Measurements from ENCODE around the gene RNF148.

RNF148 gene, protein sequence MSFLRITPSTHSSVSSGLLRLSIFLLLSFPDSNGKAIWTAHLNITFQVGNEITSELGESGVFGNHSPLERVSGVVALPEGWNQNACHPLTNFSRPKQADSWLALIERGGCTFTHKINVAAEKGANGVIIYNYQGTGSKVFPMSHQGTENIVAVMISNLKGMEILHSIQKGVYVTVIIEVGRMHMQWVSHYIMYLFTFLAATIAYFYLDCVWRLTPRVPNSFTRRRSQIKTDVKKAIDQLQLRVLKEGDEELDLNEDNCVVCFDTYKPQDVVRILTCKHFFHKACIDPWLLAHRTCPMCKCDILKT

GRCh38 chr7:122702872-122703510, at the start of gene RNF148:
Gene RNF148, minus strand, starts transcription at chr7:122702922. Its CDS starts 172 bp downstream, at chr7:122702750.
- H4K20me1 ChIP-seq = no peaks in the 10 kb centered on the region
- H3K9me3 ChIP-seq (replicated peaks in 1 of 11) = no peaks in the 10 kb centered on the region
- TF ChIP-seq Cebpa-rat (IDR thresholded peaks at IDR 0.05) = no peak
- H3K27me3 ChIP-seq = no peaks in the 10 kb centered on the region
- H3K4me2 ChIP-seq = no peak within 1 kb of the TSS
- H3K36me3 ChIP-seq = no peaks in the 10 kb centered on the region
- H3K9ac ChIP-seq = no peak within 1 kb of the TSS
- no peaks in the 10 kb centered on the region for H3K4me1 ChIP-seq
- no peak within 1 kb of the TSS for H3K27ac ChIP-seq
- H3K4me3 ChIP-seq = no peak within 1 kb of the TSS

DNA sequence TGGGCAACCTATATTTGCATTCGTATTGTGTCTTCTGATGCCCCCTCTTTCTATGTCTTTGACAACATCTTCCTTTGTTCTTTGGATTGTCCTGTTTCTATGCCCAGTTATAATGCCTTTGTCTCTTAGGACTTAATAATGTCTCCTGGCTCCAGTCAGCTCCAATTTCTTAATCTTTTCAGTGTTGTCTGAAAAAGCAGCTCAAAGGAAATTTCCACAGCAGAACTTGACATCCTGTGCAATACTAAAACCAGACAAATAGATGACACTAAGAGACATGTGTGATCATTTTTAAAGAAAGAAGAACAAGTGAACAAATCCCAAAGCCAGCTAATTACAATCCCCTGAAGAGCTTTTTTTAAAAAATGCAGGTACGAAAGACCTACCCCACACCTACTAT, 47.7 kb upstream of the RNF148 start:
- Histone ChIP-seq H3K36me3 (no peaks in the 10 kb centered on the region), H3K9me3 (replicated peaks in 1 of 11) (no peaks in the 10 kb centered on the region), H4K20me1 (no peaks in the 10 kb centered on the region), H3K27me3 (no peaks in the 10 kb centered on the region), H3K4me2 (no peak overlapping the region), H3K4me3 (no peak overlapping the region), H3K9ac (no peak overlapping the region), H3K4me1 (no peaks in the 10 kb centered on the region), H3K27ac (no peak overlapping the region)
- no peak for TF ChIP-seq Cebpa-rat (IDR thresholded peaks at IDR 0.05)

- TF ChIP-seq Cebpa-rat (IDR thresholded peaks at IDR 0.05) = no peak
- Histone ChIP-seq H3K4me2 (no peak overlapping the region), H3K9ac (no peak overlapping the region), H3K4me1 (no peaks in the 10 kb centered on the region), H3K9me3 (replicated peaks in 1 of 11) (no peaks in the 10 kb centered on the region), H3K27me3 (no peaks in the 10 kb centered on the region), H3K4me3 (no peak overlapping the region), H3K36me3 (no peaks in the 10 kb centered on the region), H3K27ac (no peak overlapping the region), H4K20me1 (no peaks in the 10 kb centered on the region)
These were observed 45.5 kb upstream of the RNF148 start for GRCh38 chr7:122748195-122748594.

- Histone ChIP-seq H3K36me3 (no peaks in the 10 kb centered on the region), H4K20me1 (no peaks in the 10 kb centered on the region), H3K27ac (no peak overlapping the region), H3K4me3 (no peak overlapping the region), H3K9me3 (replicated peaks in 1 of 11) (no peaks in the 10 kb centered on the region), H3K4me2 (no peak overlapping the region), H3K4me1 (no peaks in the 10 kb centered on the region), H3K9ac (no peak overlapping the region), H3K27me3 (no peaks in the 10 kb centered on the region)
- TF ChIP-seq Cebpa-rat (IDR thresholded peaks at IDR 0.05) = no peak
These were observed 44.2 kb upstream of the RNF148 start for GRCh38 chr7:122746948-122747347.

DNA sequence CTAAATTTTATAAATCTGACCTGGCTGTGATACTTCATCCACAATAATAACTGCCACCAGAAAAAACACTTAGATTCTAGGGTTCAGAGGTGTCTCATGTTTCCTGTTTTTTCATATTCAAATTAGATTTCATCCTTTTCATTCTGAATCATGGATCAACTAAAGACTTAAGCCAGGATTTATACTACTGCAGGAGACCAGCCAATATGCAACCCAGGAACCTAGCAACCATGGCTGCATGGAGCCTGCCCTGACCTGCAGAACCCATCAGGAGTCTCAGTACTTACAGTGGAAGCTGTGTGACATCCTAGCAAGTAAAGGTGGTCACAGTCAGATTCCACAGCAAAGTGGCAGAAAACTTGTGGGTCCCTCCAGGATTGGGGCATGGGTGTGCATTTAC, 40.5 kb upstream of the RNF148 start:
- H3K4me3 ChIP-seq = no peak overlapping the region
- H3K9me3 ChIP-seq (replicated peaks in 1 of 11) = no peaks in the 10 kb centered on the region
- H4K20me1 ChIP-seq = no peaks in the 10 kb centered on the region
- H3K4me2 ChIP-seq = no peak overlapping the region
- no peaks in the 10 kb centered on the region for H3K27me3 ChIP-seq
- TF ChIP-seq Cebpa-rat (IDR thresholded peaks at IDR 0.05) = no peak
- H3K4me1 ChIP-seq = no peaks in the 10 kb centered on the region
- H3K9ac ChIP-seq = no peak overlapping the region
- H3K27ac ChIP-seq = no peak overlapping the region
- no peaks in the 10 kb centered on the region for H3K36me3 ChIP-seq

- Histone ChIP-seq H3K9ac (no peak overlapping the region), H3K9me3 (replicated peaks in 1 of 11) (no peaks in the 10 kb centered on the region), H3K27me3 (no peaks in the 10 kb centered on the region), H3K4me2 (no peak overlapping the region), H3K4me3 (no peak overlapping the region), H3K27ac (no peak overlapping the region), H3K4me1 (no peaks in the 10 kb centered on the region), H4K20me1 (no peaks in the 10 kb centered on the region), H3K36me3 (no peaks in the 10 kb centered on the region)
- TF ChIP-seq Cebpa-rat (IDR thresholded peaks at IDR 0.05) = no peak
These were observed 36.2 kb upstream of the RNF148 start for GRCh38 chr7:122738947-122739346.

GRCh38 chr7:122736183-122736582, 33.5 kb upstream of the RNF148 start:
- Histone ChIP-seq H3K27me3 (no peaks in the 10 kb centered on the region), H3K9ac (no peak overlapping the region), H3K4me3 (no peak overlapping the region), H3K9me3 (replicated peaks in 1 of 11) (no peaks in the 10 kb centered on the region), H3K27ac (no peak overlapping the region), H3K4me2 (no peak overlapping the region), H3K4me1 (no peaks in the 10 kb centered on the region), H3K36me3 (no peaks in the 10 kb centered on the region), H4K20me1 (no peaks in the 10 kb centered on the region)
- TF ChIP-seq Cebpa-rat (IDR thresholded peaks at IDR 0.05) = no peak

DNA sequence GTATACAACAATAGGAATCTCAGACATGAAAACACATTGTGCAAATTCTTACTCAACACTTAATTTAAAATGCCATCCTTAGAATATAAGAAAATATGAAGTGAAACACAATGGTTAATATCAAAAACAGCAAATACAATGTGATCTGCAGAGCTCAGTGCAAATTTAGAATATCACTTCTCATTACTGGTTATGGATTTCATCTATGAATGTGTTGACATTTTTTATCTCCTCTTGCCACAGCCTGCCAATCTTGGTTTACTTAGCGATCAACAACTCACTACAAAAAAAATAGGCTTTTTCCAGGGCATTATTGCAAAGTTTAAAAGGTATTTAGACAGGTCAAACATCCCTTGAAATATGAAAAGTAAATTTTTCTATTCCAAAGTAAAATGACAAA, 25.0 kb upstream of the RNF148 start:
- Histone ChIP-seq H3K27ac (no peak overlapping the region), H3K27me3 (no peaks in the 10 kb centered on the region), H3K4me2 (no peak overlapping the region), H3K36me3 (no peaks in the 10 kb centered on the region), H3K4me1 (no peaks in the 10 kb centered on the region), H3K4me3 (no peak overlapping the region), H3K9ac (no peak overlapping the region), H4K20me1 (no peaks in the 10 kb centered on the region), H3K9me3 (replicated peaks in 1 of 11) (no peaks in the 10 kb centered on the region)
- no peak for TF ChIP-seq Cebpa-rat (IDR thresholded peaks at IDR 0.05)

DNA sequence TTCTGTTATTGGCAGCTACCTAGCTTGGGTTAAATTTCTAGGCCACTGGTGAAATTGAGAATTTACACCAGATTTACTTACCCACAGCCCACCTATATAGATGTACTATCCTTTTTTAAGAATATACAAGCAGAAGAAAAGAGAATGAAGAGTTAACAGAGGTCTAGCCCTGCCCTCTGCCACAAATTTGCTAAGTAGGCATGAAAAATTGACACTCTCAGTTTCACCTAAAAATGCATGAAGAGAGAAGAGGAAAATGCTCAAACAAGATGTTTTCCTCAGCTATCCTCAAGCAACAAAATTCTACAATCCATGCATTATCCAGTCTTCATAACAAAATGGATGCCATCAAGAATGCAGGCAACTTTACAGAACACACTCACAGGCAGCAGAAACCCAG, 24.6 kb upstream of the RNF148 start:
- Histone ChIP-seq H3K9ac (no peak overlapping the region), H4K20me1 (no peaks in the 10 kb centered on the region), H3K36me3 (no peaks in the 10 kb centered on the region), H3K27me3 (no peaks in the 10 kb centered on the region), H3K9me3 (replicated peaks in 1 of 11) (no peaks in the 10 kb centered on the region), H3K4me2 (no peak overlapping the region), H3K4me3 (no peak overlapping the region), H3K4me1 (no peaks in the 10 kb centered on the region), H3K27ac (no peak overlapping the region)
- TF ChIP-seq Cebpa-rat (IDR thresholded peaks at IDR 0.05) = no peak

GRCh38 chr7:122726881-122727280, 24.2 kb upstream of the RNF148 start:
- TF ChIP-seq Cebpa-rat (IDR thresholded peaks at IDR 0.05) = no peak
- no peak overlapping the region for H3K27ac ChIP-seq
- no peaks in the 10 kb centered on the region for H3K4me1 ChIP-seq
- no peak overlapping the region for H3K4me2 ChIP-seq
- H3K36me3 ChIP-seq = no peaks in the 10 kb centered on the region
- no peaks in the 10 kb centered on the region for H3K9me3 ChIP-seq (replicated peaks in 1 of 11)
- H3K27me3 ChIP-seq = no peaks in the 10 kb centered on the region
- H3K4me3 ChIP-seq = no peak overlapping the region
- H3K9ac ChIP-seq = no peak overlapping the region
- no peaks in the 10 kb centered on the region for H4K20me1 ChIP-seq

Measured in BLaER1 treated with 17β-estradiol and CSF1 and Interleukin-3, amounts not matched to agents 10 nM and 100 nM (cell line).